Measurements from ENCODE around the gene TM9SF3.
"Not testable (repeated sequence)": the region's sequence is repeated elsewhere in the genome, so short reads cannot be mapped to it uniquely, and the experiment has no call there.

Gene TM9SF3

GRCh38 chr10:96596422-96597407 lies 9.9 kb upstream of the TM9SF3 start:
- no peak for DNase-seq

- DNase-seq = no peak
Measured at GRCh38 chr10:96595741-96596140, 8.9 kb upstream of the TM9SF3 start.

GRCh38 chr10:96591946-96592345 lies 5.1 kb upstream of the TM9SF3 start:
- no peak for DNase-seq

DNA sequence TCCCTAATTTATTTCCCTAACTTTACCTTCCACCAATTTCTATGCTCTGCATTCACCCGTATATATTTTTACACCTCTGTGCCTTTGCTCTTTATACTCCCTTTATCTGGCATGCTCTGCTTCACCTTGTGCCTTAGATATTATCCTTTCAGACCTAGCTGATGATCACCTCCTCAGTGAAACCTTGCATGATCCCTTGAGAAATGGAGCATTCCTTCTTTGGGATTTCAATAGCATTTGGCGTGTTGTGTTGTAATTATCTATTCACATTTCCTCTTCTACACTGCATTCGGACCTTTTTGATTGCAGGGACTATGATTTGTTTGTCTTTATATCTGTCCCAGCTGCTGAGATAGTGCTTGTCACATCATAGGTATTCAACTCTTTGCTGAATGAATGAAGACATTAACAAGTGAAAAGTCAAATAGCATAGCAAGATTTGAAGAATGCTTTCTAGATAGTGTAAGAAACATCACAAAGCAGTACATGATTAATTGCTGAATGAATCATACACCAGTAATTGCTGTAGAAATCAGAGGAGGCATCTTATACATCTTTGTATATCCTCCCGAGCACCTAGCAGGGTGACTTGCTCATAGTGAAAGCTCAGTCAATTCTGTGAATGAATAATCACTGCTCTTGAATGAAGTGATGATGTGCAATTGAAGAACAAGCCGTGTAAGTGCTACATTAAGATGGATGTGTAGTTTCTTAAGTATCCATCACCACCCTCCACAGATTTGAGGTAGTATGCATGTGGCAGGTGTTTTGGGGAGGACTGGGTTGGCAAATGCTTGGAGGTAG lies 2.0 kb upstream of the TM9SF3 start:
- DNase-seq = no peak

DNA sequence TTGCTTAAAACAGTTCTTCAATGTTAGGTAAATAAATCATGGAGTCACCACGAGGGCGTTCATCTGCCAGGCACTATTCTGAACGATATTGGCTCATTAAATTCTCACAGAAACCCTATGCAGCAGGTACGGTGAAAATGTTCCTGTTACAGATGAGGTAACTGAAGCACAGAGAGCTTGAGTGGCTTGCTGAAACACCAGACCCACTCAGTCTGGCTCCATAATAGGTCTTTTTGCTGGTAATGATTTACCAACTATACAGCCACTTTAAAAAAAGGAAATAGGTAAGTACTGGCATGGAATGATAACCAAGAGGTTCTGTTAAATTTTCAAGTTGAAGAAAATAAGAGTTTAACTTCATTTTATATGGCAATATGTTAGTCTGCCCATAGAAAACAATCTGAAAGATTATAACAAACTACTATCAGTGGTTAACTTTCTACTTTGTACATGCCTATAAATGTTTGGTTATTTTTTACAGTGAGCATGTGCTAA lies 1.3 kb upstream of the TM9SF3 start:
- no peak for DNase-seq

- no peak for DNase-seq
Measured at GRCh38 chr10:96587264-96588059, 650 bp upstream of the TM9SF3 start.

- DNase-seq = no peak
Measured at GRCh38 chr10:96585736-96586418, 935 bp downstream of the TM9SF3 start.

DNA sequence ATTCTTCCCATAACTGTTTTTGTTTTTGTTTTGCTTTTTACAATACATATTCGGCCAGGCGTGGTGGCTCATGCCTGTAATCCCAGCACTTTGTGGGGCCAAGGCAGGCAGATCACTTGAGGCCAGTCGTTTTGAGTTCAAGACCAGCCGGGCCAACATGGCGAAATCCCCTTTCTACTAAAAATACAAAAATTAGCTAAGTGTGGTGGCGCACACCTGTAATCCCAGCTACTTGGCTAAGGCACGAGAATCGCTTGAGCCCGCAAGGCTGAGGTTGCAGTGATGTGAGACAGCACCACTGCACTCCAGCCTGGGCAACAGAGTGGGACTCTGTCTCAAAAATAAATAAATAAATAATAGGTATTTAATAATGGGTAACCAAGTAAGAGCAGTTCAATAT lies 2.3 kb downstream of the TM9SF3 start:
- no peak for DNase-seq

- DNase-seq = no peak
Measured at GRCh38 chr10:96584035-96584434, 2.8 kb downstream of the TM9SF3 start.

- no peak for DNase-seq
Measured at GRCh38 chr10:96579133-96579532, 7.7 kb downstream of the TM9SF3 start.

DNA sequence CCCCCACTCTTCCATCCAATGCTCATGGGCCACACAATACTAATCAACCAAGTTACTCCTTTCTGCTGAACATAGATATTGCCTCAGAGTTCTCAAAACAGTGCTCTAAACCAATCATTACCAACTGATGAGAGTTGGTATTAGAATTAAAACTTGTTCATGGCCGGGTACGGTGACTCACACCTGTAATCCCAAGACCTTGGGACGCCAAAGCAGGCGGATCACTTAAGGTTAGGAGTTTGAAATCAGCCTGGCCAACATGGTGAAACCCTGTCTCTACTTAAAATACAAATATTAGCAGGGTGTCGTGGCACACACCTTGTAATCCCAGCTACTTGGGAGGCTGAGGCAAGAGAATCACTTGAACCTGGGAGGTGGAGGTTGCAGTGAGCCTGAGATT lies 8.2 kb downstream of the TM9SF3 start:
- DNase-seq = no peak

GRCh38 chr10:96578022-96578421 lies 8.8 kb downstream of the TM9SF3 start:
- DNase-seq = no peak

GRCh38 chr10:96577069-96577468 lies 9.7 kb downstream of the TM9SF3 start:
- no peak for DNase-seq

- no peak for DNase-seq
Measured at GRCh38 chr10:96576277-96576980, 10.4 kb downstream of the TM9SF3 start.

DNA sequence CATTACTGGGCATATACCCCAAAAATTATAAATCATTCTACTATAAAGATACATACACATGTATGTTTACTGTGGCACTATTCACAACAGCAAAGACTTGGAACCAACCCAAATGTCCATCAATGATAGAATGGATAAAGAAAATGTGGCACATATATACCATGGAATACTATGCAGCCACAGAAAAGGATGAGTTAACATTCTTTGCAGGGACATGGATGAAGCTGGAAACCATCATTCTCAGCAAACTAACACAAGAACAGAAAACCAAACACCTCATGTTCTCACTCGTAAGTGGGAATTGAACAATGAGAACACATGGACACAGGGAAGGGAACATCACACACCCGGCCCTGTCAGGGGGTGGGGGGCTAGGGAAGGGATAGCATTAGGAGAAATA lies 12.2 kb downstream of the TM9SF3 start:
- DNase-seq = not testable (repeated sequence)

DNA sequence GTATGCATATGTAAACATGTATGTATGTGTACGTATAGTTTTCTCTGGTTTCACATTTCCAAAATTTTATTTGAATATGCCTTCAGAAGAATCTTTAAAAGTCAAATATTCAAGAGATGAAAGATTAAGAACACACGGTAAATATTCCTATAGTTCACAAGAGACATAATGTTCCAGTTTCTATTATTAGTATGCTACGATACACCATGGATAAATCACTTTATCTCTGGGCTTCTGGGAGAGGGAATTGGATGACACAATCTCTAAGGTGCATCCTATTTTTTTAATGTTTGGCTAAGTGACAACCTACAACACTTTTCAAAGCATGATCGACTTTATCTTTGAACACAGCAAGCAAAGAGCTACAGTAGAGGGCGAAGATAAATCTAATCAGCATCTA lies 13.8 kb downstream of the TM9SF3 start:
- DNase-seq = no peak

GRCh38 chr10:96570983-96571964 lies 15.5 kb downstream of the TM9SF3 start:
- no peak for DNase-seq

DNA sequence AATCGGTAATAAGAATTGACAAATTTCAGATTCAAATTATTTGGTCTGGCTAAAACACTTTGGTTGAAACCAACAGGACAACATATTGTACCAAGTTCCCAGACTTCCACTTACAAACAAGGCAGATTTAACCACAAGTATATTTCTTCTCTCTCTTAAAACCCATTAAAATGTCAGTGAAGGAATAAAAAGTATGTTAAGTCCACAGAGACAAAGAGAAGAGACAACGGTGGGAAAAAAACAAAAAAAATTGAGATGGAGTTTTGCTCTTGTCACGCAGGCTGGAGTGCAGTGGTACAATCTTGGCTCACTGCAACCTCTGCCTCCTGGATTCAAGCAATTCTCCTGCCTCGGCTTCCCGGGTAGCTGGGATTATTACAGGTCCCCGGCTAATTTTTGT lies 16.3 kb downstream of the TM9SF3 start:
- DNase-seq = no peak

DNA sequence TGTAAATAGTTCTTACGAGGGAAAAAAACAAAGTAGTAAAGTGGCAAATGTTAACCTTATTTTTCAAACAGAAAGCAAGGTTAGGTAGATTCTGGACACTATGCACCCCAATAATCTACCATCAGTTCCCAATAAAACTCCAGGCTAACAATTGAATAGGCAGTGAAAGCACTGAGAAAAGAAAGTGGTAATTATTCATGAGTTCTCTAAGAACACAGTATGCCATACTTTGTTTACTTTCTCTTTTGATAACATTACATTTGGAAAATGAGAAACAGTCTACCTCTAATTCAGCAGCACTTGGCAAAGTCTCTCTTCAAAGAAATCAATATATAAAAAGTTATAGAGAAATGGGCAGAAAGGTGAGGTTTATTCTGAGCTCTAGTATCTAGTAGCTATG lies 18.4 kb downstream of the TM9SF3 start:
- DNase-seq = no peak

GRCh38 chr10:96565774-96566173 lies 21.0 kb downstream of the TM9SF3 start:
- DNase-seq = no peak

All from NCI-H1048 (cell line).